Suprapubic skin (tissue), 4 donors: ENCODE results near the gene STARD13.

Experiments used
- EP300 ChIP-seq: sonication (generic); formaldehyde crosslinking; IDR thresholded peaks from one replicate; pipeline ENCODE4 v1.6.1; 2017; ENCODE audit warnings: antibody characterized with exemption
- POLR2A ChIP-seq, 2 donors: fragments of 450-650 bp; IDR thresholded peaks; one replicate each; pipeline ENCODE4 v1.6.1; 2017; ENCODE audit warnings: antibody characterized with exemption in 2 of 2, mild to moderate bottlenecking in 2 of 2, moderate library complexity in 2 of 2
- POLR2AphosphoS5 ChIP-seq, 3 donors: sonication (generic); formaldehyde crosslinking; IDR thresholded peaks; one replicate each; pipeline ENCODE4 v1.6.1; 2017; ENCODE audit warnings: antibody characterized with exemption in 3 of 3
- TF ChIP-seq, protein P1 (sequence below), 2 donors: fragments of 200-600 bp in 1 of 2; fragments of 450-650 bp in 1 of 2; sonication (generic) in 1 of 2; IDR thresholded peaks; one replicate each; pipeline ENCODE4 v1.5.1; 2016 to 2019; ENCODE audit warnings: antibody characterized with exemption in 2 of 2, mild to moderate bottlenecking in 1 of 2, moderate library complexity in 1 of 2

DNA sequence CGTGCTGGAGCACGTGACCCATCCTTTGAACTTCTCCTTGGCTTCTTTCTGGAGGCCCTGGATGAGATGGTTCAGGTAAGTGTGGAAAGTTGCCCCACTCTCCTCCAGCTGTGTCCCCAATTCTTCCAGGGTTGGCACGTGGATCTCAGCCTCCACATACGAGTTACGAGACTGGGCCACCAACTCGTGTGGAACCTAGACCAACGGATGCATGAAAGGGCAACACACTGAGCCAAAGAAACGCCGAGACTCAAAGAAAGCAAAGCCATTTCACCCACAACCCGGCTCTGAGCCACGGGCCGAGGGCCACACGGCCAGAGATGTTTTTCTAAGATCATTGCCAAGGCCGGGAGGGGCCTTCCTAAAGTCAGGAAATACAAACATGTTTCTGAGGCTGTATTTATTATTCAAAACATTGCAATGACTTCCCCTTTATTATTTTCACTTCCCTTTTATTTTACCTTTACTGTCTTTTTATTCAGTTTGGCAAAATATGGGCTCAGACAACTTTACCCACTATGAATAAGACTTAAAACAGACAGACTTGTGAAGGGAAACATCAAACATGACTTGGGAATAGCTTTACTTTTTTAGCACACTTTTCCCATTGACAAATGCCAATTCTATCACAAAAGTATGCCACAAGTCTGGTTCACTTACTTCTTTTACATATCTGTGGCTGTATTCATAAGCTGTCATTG, 174.7 kb downstream of the STARD13 start:
- TF ChIP-seq POLR2A (IDR thresholded peaks at IDR 0.05): no peak
- TF ChIP-seq, protein P1, sequence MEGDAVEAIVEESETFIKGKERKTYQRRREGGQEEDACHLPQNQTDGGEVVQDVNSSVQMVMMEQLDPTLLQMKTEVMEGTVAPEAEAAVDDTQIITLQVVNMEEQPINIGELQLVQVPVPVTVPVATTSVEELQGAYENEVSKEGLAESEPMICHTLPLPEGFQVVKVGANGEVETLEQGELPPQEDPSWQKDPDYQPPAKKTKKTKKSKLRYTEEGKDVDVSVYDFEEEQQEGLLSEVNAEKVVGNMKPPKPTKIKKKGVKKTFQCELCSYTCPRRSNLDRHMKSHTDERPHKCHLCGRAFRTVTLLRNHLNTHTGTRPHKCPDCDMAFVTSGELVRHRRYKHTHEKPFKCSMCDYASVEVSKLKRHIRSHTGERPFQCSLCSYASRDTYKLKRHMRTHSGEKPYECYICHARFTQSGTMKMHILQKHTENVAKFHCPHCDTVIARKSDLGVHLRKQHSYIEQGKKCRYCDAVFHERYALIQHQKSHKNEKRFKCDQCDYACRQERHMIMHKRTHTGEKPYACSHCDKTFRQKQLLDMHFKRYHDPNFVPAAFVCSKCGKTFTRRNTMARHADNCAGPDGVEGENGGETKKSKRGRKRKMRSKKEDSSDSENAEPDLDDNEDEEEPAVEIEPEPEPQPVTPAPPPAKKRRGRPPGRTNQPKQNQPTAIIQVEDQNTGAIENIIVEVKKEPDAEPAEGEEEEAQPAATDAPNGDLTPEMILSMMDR (IDR thresholded peaks at IDR 0.05): no peak
- no peak for TF ChIP-seq POLR2AphosphoS5 (IDR thresholded peaks at IDR 0.05)
- no peak for TF ChIP-seq EP300
